HG03025 (cell line): ENCODE data around the gene CZIB.
"Not testable (repeated sequence)": the region's sequence is repeated elsewhere in the genome, so short reads cannot be mapped to it uniquely, and the experiment has no call there.

Experiments
- ATAC-seq: cut with Tn5 transposase; IDR thresholded peaks from one replicate; pipeline ENCODE4 v1.9.1; 2021; ENCODE audit warnings: mild to moderate bottlenecking, moderate library complexity; ENCODE audit not compliant: unreplicated experiment, low FRiP score

CZIB gene

DNA sequence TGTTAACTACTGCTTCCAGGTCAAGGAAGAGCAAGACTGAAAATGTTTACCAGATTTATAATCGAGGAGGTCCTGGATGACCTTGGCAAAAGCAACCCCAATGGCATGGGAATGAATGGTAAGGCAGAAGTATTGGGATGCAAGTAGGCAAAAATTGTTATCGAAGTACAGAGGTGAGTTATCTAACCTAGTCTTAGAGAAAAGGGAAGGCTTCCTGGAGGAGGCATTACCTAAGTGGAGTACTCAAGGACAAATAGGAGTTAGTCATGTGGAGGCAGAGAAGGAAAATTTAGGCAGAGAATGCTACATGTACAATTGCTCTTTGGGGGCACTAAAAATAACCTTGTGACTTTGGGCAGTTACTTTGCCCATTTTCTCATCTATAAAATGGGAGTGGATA lies 21.4 kb upstream of the CZIB start:
- no peak for ATAC-seq

DNA sequence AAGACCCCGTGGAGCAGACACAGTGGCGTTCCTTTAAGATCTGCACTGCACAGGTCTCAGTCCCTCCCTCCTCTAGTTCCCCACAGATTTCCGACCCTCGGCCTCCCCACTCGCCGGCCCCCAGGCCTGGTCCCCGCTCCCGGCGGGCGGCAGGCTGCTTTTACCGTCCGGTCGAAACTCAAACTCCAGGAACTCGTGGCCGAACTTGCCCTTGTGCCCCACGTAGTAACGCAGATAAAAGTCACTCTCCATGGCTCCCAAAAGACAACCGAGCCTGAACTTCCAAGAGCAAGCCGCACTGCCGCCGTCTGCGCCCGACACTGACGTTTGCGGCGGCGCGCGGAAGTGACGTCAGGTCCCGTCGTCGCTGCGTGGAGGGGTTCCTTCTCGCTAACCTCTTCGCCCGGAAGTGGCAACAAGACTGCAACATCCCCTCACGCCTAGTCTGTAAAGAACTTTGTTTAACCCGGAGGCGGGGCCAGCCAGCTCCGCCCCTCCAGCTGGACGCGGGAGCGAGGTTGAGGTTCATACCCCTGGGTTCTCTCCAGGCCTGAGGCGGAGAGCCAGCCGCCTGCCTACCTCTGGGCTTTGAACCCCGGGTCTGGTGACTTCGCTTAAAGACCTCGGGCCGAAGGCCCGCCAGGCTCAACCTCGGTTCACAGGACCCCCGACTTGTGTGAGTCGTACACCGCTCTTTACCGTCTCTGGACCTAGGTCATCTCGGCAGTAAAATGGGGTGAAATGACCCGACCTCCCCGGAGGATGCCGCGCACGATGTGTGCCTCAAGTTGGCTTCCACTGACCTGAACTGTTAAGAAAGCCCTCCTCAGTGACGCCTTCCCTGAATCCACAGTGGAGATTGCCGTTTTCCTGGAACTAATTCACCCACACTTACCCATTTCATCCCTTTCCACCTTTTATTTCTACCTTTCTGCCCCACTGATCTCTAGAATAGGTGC lies 18.0 kb upstream of the CZIB start, which contains the start of gene MAGOH:
Gene MAGOH, minus strand, starts transcription at position 322 of the 959 bp plus-strand sequence. Its CDS starts 70 bp downstream, at position 252.
- ATAC-seq, result peak; percentile 93

DNA sequence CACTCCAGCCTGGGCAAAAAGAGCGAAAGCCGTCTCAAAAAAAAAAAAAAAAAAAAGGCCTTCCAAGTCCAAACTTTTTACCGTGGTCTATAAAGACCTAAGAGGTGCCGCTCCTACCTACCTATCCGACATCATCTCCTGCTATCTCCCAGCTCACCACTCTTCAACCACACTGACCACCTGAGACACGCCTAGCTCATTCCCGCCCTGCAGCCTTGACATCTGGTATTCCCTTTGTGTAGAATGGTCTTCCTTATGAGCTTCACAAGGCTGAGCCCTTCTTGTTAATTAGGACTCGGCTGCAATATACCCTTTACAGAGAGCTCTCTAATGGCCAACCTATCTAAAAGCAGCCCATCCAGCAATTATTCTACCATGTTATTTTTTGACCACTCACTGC lies 17.2 kb upstream of the CZIB start:
- no peak for ATAC-seq

DNA sequence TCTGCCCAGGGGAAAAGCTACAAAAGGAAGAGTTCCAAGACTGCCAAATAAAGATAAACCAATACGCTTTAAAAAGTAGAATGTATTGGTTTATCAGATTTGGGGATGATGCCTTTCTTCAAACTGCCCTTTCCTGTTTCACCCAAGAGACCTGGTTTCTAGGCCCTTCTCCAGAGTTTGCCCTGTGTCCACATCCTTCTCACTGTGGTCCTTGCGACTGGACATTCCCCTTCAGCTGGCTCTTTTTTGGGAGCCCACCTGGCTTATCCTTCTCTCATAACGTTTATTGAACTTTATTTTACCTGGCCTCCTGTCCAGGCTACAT lies 490 bp upstream of the CZIB start:
- no peak for ATAC-seq

DNA sequence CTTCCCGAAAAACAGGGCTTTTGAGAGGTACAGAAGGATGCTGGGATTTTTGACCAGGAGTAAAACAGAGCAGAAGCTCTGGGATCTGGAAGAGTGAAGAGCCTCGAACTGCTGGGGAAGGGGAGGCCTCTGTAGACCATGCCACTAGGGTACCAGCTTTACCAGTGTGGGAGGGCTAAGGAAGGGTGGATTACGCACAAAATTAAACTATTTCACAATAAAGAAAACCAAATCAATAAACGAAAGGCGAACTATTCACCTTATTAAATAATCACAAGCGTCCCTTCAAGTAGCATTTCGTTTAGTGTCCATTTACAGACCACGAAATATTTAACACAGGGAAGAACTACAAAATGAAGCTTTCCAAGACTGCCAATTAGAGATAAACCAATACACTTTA lies 723 bp downstream of the CZIB start:
- no peak for ATAC-seq

DNA sequence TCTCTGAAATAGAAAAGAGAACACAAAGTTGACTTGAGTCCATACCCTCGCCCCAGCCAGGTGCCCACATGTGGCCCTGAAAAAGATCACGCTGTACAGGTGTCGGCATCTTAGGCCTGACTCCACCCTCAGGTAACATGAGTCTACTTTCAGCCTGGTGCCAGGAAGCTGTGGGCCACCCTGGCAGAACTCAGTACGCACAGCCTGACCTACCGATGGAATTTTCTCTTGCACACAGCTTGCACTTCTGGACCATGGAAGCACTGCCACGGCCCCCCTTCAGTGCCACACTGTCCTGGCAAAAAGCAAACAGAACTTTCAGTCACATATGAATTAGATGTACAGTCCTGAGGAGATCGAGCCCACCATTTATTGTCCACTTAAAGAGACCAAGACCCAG lies 2.2 kb downstream of the CZIB start:
- no peak for ATAC-seq

DNA sequence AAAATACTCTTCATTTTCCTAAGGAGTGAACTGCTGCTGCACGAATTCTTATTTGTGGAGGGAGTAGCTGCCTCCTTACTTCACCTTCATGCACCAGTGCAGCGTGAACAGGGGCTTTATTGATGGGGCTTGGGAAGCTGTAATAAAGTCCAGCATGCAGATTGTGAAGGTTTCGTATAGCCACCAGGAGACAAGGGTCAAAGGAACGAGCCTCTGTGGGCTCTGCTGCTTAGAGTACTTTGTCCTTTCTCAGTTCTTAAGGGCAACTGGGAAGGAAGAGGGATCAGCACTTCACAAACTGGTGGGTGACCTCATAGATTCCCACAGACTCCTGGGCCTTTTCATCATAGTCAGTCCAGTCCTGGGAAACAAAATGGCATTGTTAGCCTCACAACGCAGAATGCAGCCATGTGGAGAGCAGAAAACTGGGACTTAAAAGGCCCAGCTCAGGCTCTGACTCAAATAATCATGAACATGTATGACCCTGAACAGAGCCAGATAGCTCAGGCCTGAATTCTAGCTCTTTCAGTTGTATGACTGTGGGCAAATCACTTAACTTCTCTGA lies 6.0 kb downstream of the CZIB start:
- no peak for ATAC-seq

DNA sequence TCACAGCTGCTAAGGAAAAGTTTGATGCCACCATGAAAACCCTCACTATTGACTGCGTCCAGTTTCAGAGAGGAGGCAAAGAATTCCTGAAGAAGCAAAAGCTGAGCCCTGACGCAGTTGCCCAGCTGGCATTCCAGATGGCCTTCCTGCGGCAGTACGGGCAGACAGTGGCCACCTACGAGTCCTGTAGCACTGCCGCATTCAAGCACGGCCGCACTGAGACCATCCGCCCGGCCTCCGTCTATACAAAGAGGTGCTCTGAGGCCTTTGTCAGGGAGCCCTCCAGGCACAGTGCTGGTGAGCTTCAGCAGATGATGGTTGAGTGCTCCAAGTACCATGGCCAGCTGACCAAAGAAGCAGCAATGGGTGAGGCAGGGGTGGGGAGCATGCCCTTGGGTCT lies 9.5 kb downstream of the CZIB start:
- ATAC-seq, result no peak

DNA sequence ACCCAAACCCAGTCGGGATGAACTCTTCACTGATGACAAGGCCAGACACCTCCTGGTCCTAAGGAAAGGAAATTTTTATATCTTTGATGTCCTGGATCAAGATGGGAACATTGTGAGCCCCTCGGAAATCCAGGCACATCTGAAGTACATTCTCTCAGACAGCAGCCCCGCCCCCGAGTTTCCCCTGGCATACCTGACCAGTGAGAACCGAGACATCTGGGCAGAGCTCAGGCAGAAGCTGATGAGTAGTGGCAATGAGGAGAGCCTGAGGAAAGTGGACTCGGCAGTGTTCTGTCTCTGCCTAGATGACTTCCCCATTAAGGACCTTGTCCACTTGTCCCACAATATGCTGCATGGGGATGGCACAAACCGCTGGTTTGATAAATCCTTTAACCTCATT lies 10.1 kb downstream of the CZIB start:
- ATAC-seq, result no peak

DNA sequence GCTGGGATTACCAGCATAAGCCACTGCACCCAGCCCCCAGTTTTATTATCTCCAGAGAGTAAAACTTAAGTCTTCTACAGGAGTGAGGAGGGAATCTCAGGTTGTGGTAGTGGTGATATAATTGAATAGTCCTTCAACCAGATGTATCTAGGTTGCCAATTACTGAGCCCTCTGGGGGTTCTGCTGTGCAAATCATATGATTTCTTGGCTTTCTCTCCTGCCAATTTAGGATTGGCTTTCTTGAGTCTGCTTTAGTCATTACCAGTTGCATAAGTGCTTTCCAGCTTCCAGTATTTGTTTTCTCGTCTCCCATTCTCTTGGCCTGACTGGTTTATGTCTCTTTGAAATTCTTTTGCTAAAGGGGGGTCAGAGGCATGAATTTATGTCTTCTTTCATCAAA lies 12.7 kb downstream of the CZIB start:
- ATAC-seq, result no peak

DNA sequence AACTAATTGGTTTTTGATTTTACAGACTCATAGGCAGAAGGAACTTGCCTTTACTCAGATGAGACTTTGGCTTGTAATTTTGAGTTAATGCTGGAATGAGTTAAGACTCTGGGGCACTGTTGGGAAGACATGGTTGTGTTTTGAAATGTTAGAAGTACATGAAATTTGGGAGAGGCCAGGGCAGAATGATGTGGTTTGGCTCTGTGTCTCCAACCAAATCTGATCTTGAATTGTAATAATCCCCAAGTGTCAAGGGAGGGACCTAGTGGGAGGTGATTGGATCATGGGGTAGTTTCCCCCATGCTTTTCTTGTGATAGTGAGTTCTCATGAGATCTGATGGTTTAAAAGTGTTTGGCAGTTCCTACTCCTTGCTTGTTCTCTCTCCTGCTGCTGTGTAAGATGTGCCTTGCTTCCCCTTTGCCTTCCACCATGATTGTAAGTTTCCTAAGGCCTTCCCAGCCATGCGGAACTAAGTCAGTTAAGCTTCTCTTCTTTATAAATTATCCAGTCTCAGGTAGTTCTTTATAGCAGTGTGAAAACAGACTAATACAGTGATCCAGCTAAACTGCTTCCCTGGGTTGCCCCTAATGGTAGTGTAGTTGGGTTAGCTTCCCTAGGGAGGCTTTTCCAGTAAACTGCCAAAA lies 13.6 kb downstream of the CZIB start:
- no peak for ATAC-seq

DNA sequence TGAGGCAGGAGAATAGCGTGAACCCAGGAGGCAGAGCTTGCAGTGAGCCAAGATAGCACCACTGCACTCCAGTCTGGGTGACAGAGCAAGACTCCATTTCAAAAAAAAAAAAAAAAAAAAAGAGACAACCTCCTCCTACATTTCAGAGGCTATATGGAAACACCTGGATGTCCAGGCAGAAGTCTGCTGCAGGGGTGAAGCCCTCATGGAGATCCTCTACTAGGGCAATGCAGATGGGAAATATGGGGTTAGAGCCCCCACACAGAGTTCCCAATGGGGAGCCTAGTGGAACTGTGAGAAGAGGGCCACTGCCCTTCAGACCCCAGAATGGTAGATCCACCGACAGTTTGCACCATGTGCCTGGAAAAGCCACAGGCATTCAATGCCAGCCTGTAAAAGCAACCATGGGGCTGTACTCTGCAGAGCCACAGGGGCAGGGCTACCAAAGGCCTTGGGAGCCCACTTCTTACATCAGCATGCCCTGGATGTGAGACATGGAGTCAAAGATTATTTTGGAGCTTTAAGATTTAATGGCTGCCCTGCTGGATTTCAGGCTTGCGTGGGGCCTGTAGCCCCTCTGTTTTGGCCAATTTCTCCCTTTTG lies 14.2 kb downstream of the CZIB start:
- not testable (repeated sequence) for ATAC-seq

DNA sequence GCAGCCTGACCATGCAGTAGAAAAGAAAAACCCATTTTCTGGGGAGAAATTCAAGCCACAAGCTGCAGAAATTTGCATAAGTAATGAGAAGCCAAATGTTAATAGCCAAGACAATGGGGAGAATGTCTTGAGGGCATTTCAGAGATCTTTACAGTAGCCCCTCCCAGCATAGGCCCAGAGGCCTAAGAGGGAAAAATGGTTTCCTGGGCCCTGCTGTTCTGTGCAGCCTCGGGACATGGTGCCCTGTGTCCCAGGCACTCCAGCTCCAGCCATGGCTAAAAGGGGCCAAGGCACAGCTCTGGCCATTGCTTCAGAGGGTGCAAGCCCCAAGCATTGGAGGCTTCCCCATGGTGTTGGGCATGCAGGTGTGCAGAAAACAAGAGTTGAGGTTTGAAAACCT lies 14.9 kb downstream of the CZIB start:
- not testable (repeated sequence) for ATAC-seq

DNA sequence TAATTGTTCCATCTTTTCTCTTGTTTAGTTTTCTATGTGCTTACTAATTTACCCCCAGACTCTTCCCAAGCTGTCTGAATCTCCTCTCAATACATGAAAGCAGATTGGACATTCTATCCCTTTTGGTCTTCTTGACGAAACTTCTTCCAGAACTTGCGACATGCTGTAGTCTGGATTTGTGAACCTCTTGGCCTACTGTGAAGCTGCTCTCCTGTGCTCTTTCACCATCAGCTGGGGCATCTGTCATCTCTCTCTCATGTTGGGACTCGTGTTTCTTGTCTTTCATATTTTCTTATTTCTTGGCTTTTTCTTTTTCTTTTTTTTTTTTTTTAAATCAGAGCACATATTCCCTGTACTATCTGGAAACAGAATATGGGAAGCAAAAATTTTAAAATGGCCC lies 17.0 kb downstream of the CZIB start:
- ATAC-seq, result no peak

DNA sequence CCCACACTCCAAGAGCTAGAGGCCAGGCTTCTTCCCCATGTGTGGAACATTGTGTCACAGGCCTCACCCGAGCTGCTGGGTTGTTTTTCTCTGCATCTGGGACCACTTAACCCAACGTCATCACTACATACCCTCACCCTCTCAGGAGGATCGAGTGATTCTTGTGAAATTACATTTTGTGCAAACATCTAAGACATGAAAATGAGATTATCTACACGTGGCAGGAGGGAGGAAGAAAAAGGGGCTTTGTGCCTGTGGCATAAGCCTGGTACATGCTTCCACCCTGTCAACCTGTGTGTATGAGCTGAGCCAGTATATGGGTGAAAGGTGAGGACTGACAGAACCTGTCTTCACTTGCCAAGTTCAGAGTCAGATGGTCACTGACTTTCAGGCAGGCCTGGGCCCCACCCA lies 22.2 kb downstream of the CZIB start:
- ATAC-seq, result no peak

DNA sequence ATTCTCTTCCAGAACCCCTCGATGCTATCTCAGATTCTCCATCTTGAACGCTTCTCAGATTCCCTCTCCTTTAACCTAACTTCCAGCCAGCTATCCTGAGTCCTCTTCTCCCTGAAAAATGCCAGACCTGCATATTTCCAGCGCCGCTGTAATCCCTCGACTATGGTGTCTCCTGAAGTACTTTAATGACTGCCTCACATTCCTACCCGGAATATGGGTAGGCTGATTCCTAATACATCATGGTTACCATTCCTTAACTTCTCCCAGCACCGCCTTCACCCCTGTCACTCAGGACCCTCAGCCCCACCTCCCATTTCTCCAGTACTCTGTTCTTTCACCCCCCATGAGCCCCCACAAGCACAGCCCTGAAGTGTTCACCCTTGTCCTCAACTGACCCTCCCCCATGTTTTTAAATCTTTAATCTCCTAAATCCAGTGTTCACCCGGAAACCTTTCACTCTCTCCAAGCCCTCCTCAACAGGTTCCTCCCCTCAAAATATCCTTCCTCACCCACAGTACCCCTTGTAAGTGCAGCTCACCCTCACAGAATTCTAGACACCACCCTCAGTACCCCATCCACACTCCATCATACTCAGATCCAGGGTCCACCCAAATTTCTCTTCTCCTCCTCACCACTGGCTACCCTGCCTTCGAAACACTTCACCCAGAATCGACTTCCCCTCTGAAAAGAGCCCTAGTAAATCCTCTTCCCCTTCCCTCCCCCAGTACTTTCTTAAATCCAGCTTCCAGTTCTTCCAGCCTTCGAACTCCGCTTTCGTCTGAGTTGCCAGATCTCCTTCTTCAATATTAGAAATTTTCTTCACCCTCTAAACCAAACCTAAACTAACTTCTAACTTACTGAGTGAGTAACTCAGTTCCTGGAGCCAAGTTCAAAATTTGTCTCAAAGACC lies 22.9 kb downstream of the CZIB start:
- ATAC-seq, result no peak

DNA sequence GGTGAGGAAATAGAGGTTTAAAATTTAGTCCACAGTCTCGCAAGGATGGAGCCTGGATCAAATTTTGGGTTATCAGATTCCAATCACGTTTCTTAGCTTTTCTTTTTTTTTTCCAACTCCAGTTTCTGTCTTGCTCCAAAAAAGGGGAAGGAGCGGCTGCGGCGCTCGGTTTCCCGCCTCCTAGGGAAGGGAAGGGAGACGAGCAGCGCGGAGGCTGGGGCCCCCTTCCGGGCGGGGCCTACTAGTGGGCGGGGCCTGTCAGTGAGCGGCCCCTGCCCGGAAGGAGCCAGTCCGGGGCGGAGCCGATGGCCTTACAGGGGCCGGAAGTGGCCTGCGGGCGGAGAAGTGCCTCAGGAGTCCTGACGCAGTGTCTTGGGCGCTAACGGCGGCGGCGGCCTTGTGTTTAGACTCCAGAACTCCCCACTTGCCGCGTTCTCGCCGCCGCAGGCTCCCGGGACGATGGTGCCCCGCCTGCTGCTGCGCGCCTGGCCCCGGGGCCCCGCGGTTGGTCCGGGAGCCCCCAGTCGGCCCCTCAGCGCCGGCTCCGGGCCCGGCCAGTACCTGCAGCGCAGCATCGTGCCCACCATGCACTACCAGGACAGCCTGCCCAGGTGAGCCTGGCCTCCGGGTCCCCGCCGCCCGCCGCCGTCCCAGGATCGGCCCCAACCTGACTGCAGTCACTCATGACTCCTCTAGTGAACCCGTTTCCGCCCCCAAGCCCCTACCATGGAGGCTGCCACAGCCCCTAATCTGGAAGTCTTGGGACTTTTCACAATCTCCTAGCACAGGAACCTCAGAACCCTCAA lies 23.7 kb downstream of the CZIB start, which contains the start of gene CPT2:
Gene CPT2, plus strand, starts transcription at position 340 of the 806 bp plus-strand sequence. Its CDS starts 120 bp downstream, at position 460.
- peak; percentile 97 for ATAC-seq

DNA sequence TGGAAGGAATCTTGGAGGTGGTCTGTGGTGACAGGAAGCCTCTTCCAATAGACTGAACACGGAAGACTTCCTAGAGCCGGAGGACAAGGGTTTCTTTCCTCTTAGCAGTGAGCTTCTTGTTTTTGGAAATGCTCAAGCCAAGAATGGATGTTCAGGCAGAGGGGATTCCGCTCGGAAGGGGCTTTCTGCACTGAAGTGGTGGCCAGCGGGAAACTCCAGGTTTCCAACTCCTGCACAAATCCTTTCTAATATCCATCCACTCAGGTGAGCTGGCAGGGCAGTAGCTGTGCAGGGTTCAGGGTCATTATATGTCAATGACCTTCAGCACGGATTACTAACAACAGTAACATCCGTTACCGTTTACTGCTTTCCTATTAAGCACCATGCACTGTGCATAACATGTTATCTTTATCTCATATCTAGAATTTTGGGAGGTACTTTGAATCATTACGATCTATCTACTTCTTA lies 24.4 kb downstream of the CZIB start:
- ATAC-seq, result no peak
